ENCODE data around the gene KDM3B.

- TF ChIP-seq CTCF (IDR thresholded peaks at IDR 0.05) (no peak), EP300 (IDR thresholded peaks at IDR 0.05) (no peak), POLR2A (IDR thresholded peaks at IDR 0.05) (no peak)
Observed at GRCh38 chr5:138445547-138446271, 93.2 kb downstream of the KDM3B start.

Data from ovary (tissue), 3 donors.